NCI-H748 treated with DMSO at 0.1 percent for 48 hours (cell line): ENCODE measurements around the gene PANK3.
A peak's percentile ranks its signal among the peaks of the same experiment; 100 is the strongest.
"Not testable (repeated sequence)": the region's sequence is repeated elsewhere in the genome, so short reads cannot be mapped to it uniquely, and the experiment has no call there.

ENCODE experiments used
- DNase-seq: peaks from one replicate; lab custom pipeline; 2025; lab: John Stamatoyannopoulos, UW

The PANK3 gene

GRCh38 chr5:168578538-168579487 lies at the start of gene PANK3:
Gene PANK3 (minus strand): TSS chr5:168579368. CDS start chr5:168579283, 85 bp downstream.
- DNase-seq, result peak; percentile 45

- DNase-seq, result no peak
Measured at GRCh38 chr5:168624850-168625364, 45.7 kb upstream of the PANK3 start.

GRCh38 chr5:168620807-168621206 lies 41.6 kb upstream of the PANK3 start:
- no peak for DNase-seq

GRCh38 chr5:168614661-168615060 lies 35.5 kb upstream of the PANK3 start:
- DNase-seq, result no peak

GRCh38 chr5:168613996-168614395 lies 34.8 kb upstream of the PANK3 start:
- no peak for DNase-seq

- no peak for DNase-seq
Measured at GRCh38 chr5:168613396-168613795, 34.2 kb upstream of the PANK3 start.

- DNase-seq, result no peak
Measured at GRCh38 chr5:168612996-168613395, 33.8 kb upstream of the PANK3 start.

- DNase-seq, result no peak
Measured at GRCh38 chr5:168612123-168612522, 33.0 kb upstream of the PANK3 start.

- DNase-seq, result no peak
Measured at GRCh38 chr5:168611165-168611564, 32.0 kb upstream of the PANK3 start.

GRCh38 chr5:168609806-168610482 lies 30.8 kb upstream of the PANK3 start:
- DNase-seq, result no peak

GRCh38 chr5:168608821-168609220 lies 29.7 kb upstream of the PANK3 start:
- DNase-seq, result no peak

GRCh38 chr5:168608386-168608785 lies 29.2 kb upstream of the PANK3 start:
- no peak for DNase-seq

GRCh38 chr5:168607946-168608345 lies 28.8 kb upstream of the PANK3 start:
- DNase-seq, result no peak

GRCh38 chr5:168606562-168606961 lies 27.4 kb upstream of the PANK3 start:
- DNase-seq, result no peak

GRCh38 chr5:168604436-168604835 lies 25.3 kb upstream of the PANK3 start:
- no peak for DNase-seq

- DNase-seq, result no peak
Measured at GRCh38 chr5:168603746-168604145, 24.6 kb upstream of the PANK3 start.

GRCh38 chr5:168602517-168602916 lies 23.3 kb upstream of the PANK3 start:
- DNase-seq, result no peak

GRCh38 chr5:168601972-168602371 lies 22.8 kb upstream of the PANK3 start:
- no peak for DNase-seq

- DNase-seq, result no peak
Measured at GRCh38 chr5:168600409-168600808, 21.2 kb upstream of the PANK3 start.

GRCh38 chr5:168599826-168600225 lies 20.7 kb upstream of the PANK3 start:
- DNase-seq, result no peak

GRCh38 chr5:168598639-168599038 lies 19.5 kb upstream of the PANK3 start:
- no peak for DNase-seq

- DNase-seq, result no peak
Measured at GRCh38 chr5:168596927-168597326, 17.8 kb upstream of the PANK3 start.

GRCh38 chr5:168596122-168596521 lies 17.0 kb upstream of the PANK3 start:
- DNase-seq, result not testable (repeated sequence)
